Measurements from ENCODE around the gene DAB2IP.

DAB2IP gene

DNA sequence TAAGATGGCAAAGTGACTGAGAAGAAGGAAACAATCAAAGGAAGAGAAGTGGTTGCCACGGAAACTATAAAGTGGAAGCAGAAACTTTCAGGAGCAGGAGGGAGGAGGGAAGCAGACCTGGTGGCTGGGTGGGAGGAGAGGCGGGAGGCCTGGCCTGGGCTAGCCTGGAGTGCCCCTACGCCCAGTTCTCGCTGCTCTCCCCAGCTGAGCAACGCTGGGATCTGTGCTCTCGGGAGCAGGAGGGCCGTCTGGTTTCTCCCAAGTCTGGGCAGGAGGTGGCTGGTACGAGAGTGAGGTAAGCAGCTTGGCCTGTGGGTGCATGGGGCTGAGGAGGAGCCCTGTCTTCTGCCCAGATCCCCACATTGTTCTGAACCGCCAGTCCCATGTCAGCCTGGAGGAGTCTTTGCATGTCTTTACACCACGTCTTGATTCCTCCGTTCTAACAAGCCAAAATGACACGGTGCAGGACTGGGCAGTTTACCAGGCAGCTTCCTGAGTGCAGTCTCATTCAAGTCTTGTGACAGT lies 15.0 kb upstream of the DAB2IP start:
- H3K9me3 ChIP-seq (ENCODE audit: control insufficient read depth, low read length) = no peaks in the 10 kb centered on the region
- H3K4me1 ChIP-seq (ENCODE audit: control insufficient read depth, insufficient read depth, low read length, poor library complexity, severe bottlenecking) = no peaks in the 10 kb centered on the region
- no peaks in the 10 kb centered on the region for H3K27me3 ChIP-seq (replicated peaks; ENCODE audit: control insufficient read depth, insufficient read depth, low read length, poor library complexity, severe bottlenecking)
- H3K36me3 ChIP-seq (ENCODE audit: control insufficient read depth, insufficient read depth, low read length) = no peaks in the 10 kb centered on the region
- H3K4me3 ChIP-seq (ENCODE audit: insufficient read depth, low read depth, low read length, poor library complexity, severe bottlenecking) = no peak overlapping the region
- H3K27ac ChIP-seq (ENCODE audit: insufficient read depth, low read length, poor library complexity, severe bottlenecking) = no peak overlapping the region
- DNase-seq = no peak

- DNase-seq = no peak
- Histone ChIP-seq H3K4me1 (ENCODE audit: control insufficient read depth, insufficient read depth, low read length, poor library complexity, severe bottlenecking) (no peaks in the 10 kb centered on the region), H3K27ac (ENCODE audit: insufficient read depth, low read length, poor library complexity, severe bottlenecking) (no peak overlapping the region), H3K4me3 (ENCODE audit: insufficient read depth, low read depth, low read length, poor library complexity, severe bottlenecking) (no peak overlapping the region), H3K36me3 (ENCODE audit: control insufficient read depth, insufficient read depth, low read length) (no peaks in the 10 kb centered on the region), H3K27me3 (replicated peaks; ENCODE audit: control insufficient read depth, insufficient read depth, low read length, poor library complexity, severe bottlenecking) (no peaks in the 10 kb centered on the region), H3K9me3 (ENCODE audit: control insufficient read depth, low read length) (no peaks in the 10 kb centered on the region)
Measured at GRCh38 chr9:121636978-121637712, 14.3 kb upstream of the DAB2IP start.

DNA sequence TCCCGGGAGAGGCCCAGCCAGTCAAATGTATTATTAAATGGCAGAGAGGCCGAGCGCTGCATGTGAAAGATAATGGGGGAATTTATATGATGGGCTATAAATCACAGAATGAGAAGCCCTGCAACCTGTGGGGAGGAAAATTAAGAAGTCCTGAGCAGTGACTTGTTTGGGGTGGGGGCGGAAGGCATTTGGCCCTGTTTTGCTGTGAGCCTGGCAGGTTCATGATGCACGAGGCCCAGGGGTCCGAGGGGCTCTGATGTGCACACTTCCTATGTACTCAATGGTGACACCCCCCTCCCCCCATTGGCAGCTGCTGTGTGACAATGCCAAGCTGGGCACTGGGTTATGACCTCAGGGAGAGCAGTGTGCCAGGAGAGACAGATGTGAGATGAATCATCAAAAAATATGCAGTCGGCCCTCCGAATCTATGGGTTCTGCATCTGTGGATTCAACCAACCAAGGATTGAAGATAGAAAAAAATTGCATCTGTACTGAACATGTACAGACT lies 13.7 kb upstream of the DAB2IP start:
- Histone ChIP-seq H3K36me3 (ENCODE audit: control insufficient read depth, insufficient read depth, low read length) (no peaks in the 10 kb centered on the region), H3K4me1 (ENCODE audit: control insufficient read depth, insufficient read depth, low read length, poor library complexity, severe bottlenecking) (no peaks in the 10 kb centered on the region), H3K27me3 (replicated peaks; ENCODE audit: control insufficient read depth, insufficient read depth, low read length, poor library complexity, severe bottlenecking) (no peaks in the 10 kb centered on the region)

DNA sequence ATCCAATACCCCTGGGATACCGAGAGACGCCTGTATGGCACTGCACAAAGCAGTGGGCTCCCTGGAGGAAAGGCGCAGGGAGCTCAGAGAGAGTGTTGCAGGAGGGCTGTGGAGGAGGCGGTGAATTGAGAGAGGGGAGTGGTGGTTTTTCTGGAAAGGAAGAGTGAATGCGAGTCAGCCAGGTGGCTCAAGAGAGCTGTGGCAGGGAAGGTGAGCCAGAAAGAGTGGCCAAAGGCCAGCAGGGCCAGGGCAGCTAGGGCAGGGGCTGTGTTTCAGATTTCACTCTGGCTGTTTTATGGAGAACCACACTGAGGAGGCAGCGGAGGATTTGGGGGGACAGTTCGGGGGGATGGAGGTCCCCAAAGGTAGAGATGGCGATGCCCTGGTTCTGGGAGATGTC lies 13.0 kb upstream of the DAB2IP start:
- no peak overlapping the region for H3K27ac ChIP-seq (ENCODE audit: insufficient read depth, low read length, poor library complexity, severe bottlenecking)
- no peaks in the 10 kb centered on the region for H3K36me3 ChIP-seq (ENCODE audit: control insufficient read depth, insufficient read depth, low read length)
- no peaks in the 10 kb centered on the region for H3K9me3 ChIP-seq (ENCODE audit: control insufficient read depth, low read length)
- no peaks in the 10 kb centered on the region for H3K4me1 ChIP-seq (ENCODE audit: control insufficient read depth, insufficient read depth, low read length, poor library complexity, severe bottlenecking)
- no peak overlapping the region for H3K4me3 ChIP-seq (ENCODE audit: insufficient read depth, low read depth, low read length, poor library complexity, severe bottlenecking)
- H3K27me3 ChIP-seq (replicated peaks; ENCODE audit: control insufficient read depth, insufficient read depth, low read length, poor library complexity, severe bottlenecking) = no peaks in the 10 kb centered on the region
- no peak for DNase-seq

More for the DNA sequence above, 13.7 kb upstream of the DAB2IP start:
- Histone ChIP-seq H3K27ac (ENCODE audit: insufficient read depth, low read length, poor library complexity, severe bottlenecking) (no peak overlapping the region), H3K4me3 (ENCODE audit: insufficient read depth, low read depth, low read length, poor library complexity, severe bottlenecking) (no peak overlapping the region), H3K9me3 (ENCODE audit: control insufficient read depth, low read length) (no peaks in the 10 kb centered on the region)
- DNase-seq = no peak

- Histone ChIP-seq H3K4me3 (ENCODE audit: insufficient read depth, low read depth, low read length, poor library complexity, severe bottlenecking) (no peak overlapping the region), H3K27me3 (replicated peaks; ENCODE audit: control insufficient read depth, insufficient read depth, low read length, poor library complexity, severe bottlenecking) (no peaks in the 10 kb centered on the region), H3K27ac (ENCODE audit: insufficient read depth, low read length, poor library complexity, severe bottlenecking) (no peak overlapping the region), H3K9me3 (ENCODE audit: control insufficient read depth, low read length) (no peaks in the 10 kb centered on the region), H3K36me3 (ENCODE audit: control insufficient read depth, insufficient read depth, low read length) (no peaks in the 10 kb centered on the region), H3K4me1 (ENCODE audit: control insufficient read depth, insufficient read depth, low read length, poor library complexity, severe bottlenecking) (no peaks in the 10 kb centered on the region)
- no peak for DNase-seq
Measured at GRCh38 chr9:121638901-121639592, 12.4 kb upstream of the DAB2IP start.

GRCh38 chr9:121639619-121640018 lies 11.8 kb upstream of the DAB2IP start:
- Histone ChIP-seq H3K4me1 (ENCODE audit: control insufficient read depth, insufficient read depth, low read length, poor library complexity, severe bottlenecking) (no peaks in the 10 kb centered on the region), H3K9me3 (ENCODE audit: control insufficient read depth, low read length) (no peaks in the 10 kb centered on the region), H3K36me3 (ENCODE audit: control insufficient read depth, insufficient read depth, low read length) (no peaks in the 10 kb centered on the region), H3K4me3 (ENCODE audit: insufficient read depth, low read depth, low read length, poor library complexity, severe bottlenecking) (no peak overlapping the region), H3K27ac (ENCODE audit: insufficient read depth, low read length, poor library complexity, severe bottlenecking) (no peak overlapping the region), H3K27me3 (replicated peaks; ENCODE audit: control insufficient read depth, insufficient read depth, low read length, poor library complexity, severe bottlenecking) (no peaks in the 10 kb centered on the region)
- DNase-seq = no peak

DNA sequence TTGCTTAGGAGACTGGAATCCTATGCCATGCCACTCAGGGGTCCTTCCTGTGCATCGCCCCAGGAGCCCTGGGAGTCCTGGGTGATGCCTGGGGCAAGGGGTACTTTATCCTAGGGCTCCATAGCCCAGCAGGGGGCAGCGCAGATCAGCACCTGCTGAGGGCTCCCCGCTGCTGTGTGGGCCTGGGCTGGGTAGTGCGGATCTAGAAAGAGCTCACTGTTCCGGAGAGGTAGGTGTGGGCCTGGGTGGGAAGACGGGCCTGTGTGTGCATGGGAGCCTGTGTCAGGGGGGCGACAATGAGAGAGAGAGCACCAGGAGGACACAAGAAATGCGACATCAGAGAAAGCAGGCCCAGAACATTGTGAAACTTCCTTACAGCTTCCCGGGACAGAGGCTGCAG lies 11.4 kb upstream of the DAB2IP start:
- no peaks in the 10 kb centered on the region for H3K4me1 ChIP-seq (ENCODE audit: control insufficient read depth, insufficient read depth, low read length, poor library complexity, severe bottlenecking)
- no peaks in the 10 kb centered on the region for H3K36me3 ChIP-seq (ENCODE audit: control insufficient read depth, insufficient read depth, low read length)
- no peak overlapping the region for H3K4me3 ChIP-seq (ENCODE audit: insufficient read depth, low read depth, low read length, poor library complexity, severe bottlenecking)
- H3K27me3 ChIP-seq (replicated peaks; ENCODE audit: control insufficient read depth, insufficient read depth, low read length, poor library complexity, severe bottlenecking) = no peaks in the 10 kb centered on the region
- no peak for DNase-seq
- H3K27ac ChIP-seq (ENCODE audit: insufficient read depth, low read length, poor library complexity, severe bottlenecking) = no peak overlapping the region
- H3K9me3 ChIP-seq (ENCODE audit: control insufficient read depth, low read length) = no peaks in the 10 kb centered on the region

DNA sequence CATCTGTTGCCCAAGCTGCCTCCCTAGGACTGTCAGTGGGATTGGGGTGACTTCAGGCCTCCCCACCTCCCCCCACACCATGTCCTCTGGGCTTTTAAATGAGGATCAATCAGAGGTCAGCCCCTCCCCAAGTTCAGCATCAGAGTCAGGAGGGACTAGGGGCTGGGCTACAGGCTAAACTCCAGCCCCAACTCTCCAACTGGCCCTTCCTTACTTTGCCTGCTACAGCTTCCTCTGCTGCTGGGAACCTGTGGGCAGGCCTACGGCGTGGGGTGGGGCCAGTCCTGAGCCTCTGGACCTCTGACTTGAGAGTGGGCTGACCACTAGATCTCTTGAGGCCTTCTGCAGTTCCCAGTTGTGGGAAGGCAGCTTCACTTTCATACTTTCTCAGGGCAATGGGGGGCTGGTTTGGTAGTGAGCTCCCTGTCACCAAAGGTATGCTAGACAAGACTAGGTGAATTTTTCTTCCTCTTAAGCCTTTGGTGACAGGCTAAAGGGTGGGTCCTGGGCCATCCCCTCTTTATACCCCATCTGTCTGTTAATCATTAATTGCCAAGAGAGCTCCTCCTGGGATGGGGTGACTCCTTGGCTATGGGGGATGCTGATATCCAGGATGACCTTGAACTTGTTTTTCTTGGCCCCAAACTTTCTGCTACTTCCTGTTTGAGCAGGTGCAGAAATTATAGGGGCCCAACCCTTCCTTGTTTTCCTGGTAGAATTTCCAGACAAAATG lies 10.8 kb upstream of the DAB2IP start:
- Histone ChIP-seq H3K27ac (ENCODE audit: insufficient read depth, low read length, poor library complexity, severe bottlenecking) (no peak overlapping the region), H3K36me3 (ENCODE audit: control insufficient read depth, insufficient read depth, low read length) (no peaks in the 10 kb centered on the region), H3K4me1 (ENCODE audit: control insufficient read depth, insufficient read depth, low read length, poor library complexity, severe bottlenecking) (no peaks in the 10 kb centered on the region), H3K27me3 (replicated peaks; ENCODE audit: control insufficient read depth, insufficient read depth, low read length, poor library complexity, severe bottlenecking) (no peaks in the 10 kb centered on the region), H3K9me3 (ENCODE audit: control insufficient read depth, low read length) (no peaks in the 10 kb centered on the region), H3K4me3 (ENCODE audit: insufficient read depth, low read depth, low read length, poor library complexity, severe bottlenecking) (no peak overlapping the region)
- DNase-seq = no peak

- no peaks in the 10 kb centered on the region for H3K4me1 ChIP-seq (ENCODE audit: control insufficient read depth, insufficient read depth, low read length, poor library complexity, severe bottlenecking)
- H3K27me3 ChIP-seq (replicated peaks; ENCODE audit: control insufficient read depth, insufficient read depth, low read length, poor library complexity, severe bottlenecking) = no peaks in the 10 kb centered on the region
- H3K4me3 ChIP-seq (ENCODE audit: insufficient read depth, low read depth, low read length, poor library complexity, severe bottlenecking) = no peak overlapping the region
- H3K36me3 ChIP-seq (ENCODE audit: control insufficient read depth, insufficient read depth, low read length) = no peaks in the 10 kb centered on the region
- H3K9me3 ChIP-seq (ENCODE audit: control insufficient read depth, low read length) = no peaks in the 10 kb centered on the region
- no peak for DNase-seq
- no peak overlapping the region for H3K27ac ChIP-seq (ENCODE audit: insufficient read depth, low read length, poor library complexity, severe bottlenecking)
Measured at GRCh38 chr9:121641224-121641611, 10.2 kb upstream of the DAB2IP start.

All from effector memory CD4-positive, alpha-beta T cell (primary cell).